Measurements from ENCODE around the gene SNX9. TPM values are rescaled to one million over a fixed set of nuclear protein-coding genes. Genes with fewer than 3 reads are reported as not detected.

The SNX9 gene
- total and polyA plus RNA-seq, 2 donors (not counting 1 experiment from before 2014, with no cell fraction given): 10.0 to 50.7 TPM

DNA sequence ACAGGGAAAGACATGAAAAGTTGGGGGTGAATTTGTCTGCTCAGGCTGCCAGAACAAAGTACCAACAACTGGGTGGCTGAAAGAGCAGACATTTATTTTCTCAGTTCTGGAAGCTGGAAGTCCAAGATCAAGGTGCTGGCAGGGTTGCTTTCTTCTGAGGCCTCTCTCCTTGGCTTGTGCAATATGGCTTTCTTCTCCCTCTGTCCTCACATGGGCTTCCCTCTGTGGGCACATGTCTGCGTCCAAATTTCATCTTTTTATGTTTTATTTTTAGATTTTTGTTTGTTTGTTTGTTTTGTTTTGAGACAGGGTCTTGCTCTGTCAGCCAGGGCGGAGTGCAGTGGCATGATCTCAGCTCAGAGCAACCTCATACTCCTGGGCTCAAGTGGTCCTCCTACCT is 152.4 kb downstream of the SNX9 start:
- no peak overlapping the region for H3K27ac Mint-ChIP-seq
- ChIA-PET POLR2A (no interaction called here), CTCF (interaction anchor here (1.1 to 2.3 kb wide), 2 partner anchors 51 to 95 kb away, joined by 3 to 11 read pairs; no protein-coding TSS in a partner anchor)

DNA sequence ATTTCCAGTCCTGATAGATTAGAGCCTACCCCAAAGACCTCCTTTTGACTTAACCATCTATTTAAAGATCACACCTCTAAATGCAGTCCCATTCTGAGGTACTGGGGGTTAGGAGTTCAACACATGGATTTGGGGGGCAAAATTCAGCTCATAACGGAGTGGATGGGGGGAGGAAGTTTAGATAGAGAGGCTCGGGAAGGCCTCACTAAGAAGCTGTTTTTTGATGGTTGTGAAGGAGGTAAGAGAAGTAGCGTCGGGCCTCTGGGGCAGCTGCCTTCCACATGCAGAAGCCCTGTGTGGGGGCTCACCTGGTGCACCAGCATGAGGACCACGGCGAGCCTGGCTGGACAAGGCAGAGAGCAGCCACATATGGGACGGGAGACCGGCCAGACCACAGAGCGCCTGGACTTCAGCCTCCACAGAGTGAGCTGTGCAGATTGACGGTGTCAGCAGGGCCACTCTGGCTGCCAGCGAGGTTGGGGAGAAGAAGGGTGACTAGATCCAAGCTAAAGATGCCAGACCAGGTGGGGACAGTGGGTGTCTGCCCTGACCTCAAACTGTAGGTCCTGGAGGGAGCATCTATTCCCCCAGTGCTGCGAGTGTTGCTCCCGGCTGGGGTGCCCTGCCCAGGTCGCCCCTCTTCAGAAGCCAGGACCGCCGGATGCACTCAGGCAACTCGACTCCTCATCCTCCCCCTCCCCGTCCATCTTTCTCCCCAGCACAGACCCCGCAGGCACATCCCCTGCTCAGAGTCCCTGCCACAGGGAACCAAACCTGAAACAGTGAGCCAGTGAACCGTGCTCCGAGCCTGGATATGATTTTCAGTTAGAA is 153.5 kb downstream of the SNX9 start:
- Mint-ChIP-seq H3K9me3 (ENCODE audit: insufficient read depth) (no peaks in the 10 kb centered on the region), H3K27ac (no peak overlapping the region), H3K27me3 (no peaks in the 10 kb centered on the region), H3K4me1 (peaks cover 12% of the 10 kb centered on the region), H3K4me3 (no peak overlapping the region)
- intact Hi-C loops (cut with micrococcal nuclease): no loop called here
- Histone ChIP-seq H3K9ac (ENCODE audit: low read length) (no peak overlapping the region), H3K4me3 (ENCODE audit: control extremely low read depth in 1 of 5, extremely low read depth in 1 of 5, insufficient read depth in 1 of 5, low read depth in 2 of 5, low read length in 4 of 5) (no peak overlapping the region), H3K27me3 (replicated peaks in 1 of 4; ENCODE audit: control extremely low read depth in 1 of 4, control insufficient read depth in 3 of 4, insufficient read depth in 4 of 4, low read length in 3 of 4) (no peaks in the 10 kb centered on the region), H3K79me2 (ENCODE audit: control insufficient read depth, insufficient read depth, low read length) (no peaks in the 10 kb centered on the region), H3K36me3 (replicated peaks in 1 of 2; ENCODE audit: control extremely low read depth in 1 of 2, control insufficient read depth in 1 of 2, extremely low read depth in 1 of 2, insufficient read depth in 2 of 2, low read length in 1 of 2) (no peaks in the 10 kb centered on the region), H3K27ac (ENCODE audit: low read length in 2 of 2) (no peak overlapping the region), H3K4me2 (replicated peaks; ENCODE audit: low read depth, low read length, poor library complexity, severe bottlenecking) (no peak overlapping the region), H3K4me1 (ENCODE audit: control insufficient read depth in 2 of 2, insufficient read depth in 2 of 2, low read length in 2 of 2) (peaks cover 5 to 15% of the 10 kb centered on the region in 2 donors), H4K20me1 (ENCODE audit: control insufficient read depth, insufficient read depth, low read length, poor library complexity, severe bottlenecking) (no peaks in the 10 kb centered on the region), H2AFZ (ENCODE audit: insufficient read depth, low read depth, low read length, poor library complexity, severe bottlenecking) (no peak overlapping the region), H3K9me3 (ENCODE audit: control extremely low read depth in 1 of 3, control insufficient read depth in 2 of 3, insufficient read depth in 1 of 3, low read length in 2 of 3) (no peaks in the 10 kb centered on the region)
- no peak for TF ChIP-seq EZH2 (IDR thresholded peaks at IDR 0.05; ENCODE audit: borderline replicate concordance, insufficient read depth, low read depth, low read length, poor library complexity, severe bottlenecking)
- TF ChIP-seq, protein P1, sequence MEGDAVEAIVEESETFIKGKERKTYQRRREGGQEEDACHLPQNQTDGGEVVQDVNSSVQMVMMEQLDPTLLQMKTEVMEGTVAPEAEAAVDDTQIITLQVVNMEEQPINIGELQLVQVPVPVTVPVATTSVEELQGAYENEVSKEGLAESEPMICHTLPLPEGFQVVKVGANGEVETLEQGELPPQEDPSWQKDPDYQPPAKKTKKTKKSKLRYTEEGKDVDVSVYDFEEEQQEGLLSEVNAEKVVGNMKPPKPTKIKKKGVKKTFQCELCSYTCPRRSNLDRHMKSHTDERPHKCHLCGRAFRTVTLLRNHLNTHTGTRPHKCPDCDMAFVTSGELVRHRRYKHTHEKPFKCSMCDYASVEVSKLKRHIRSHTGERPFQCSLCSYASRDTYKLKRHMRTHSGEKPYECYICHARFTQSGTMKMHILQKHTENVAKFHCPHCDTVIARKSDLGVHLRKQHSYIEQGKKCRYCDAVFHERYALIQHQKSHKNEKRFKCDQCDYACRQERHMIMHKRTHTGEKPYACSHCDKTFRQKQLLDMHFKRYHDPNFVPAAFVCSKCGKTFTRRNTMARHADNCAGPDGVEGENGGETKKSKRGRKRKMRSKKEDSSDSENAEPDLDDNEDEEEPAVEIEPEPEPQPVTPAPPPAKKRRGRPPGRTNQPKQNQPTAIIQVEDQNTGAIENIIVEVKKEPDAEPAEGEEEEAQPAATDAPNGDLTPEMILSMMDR (IDR thresholded peaks at IDR 0.05): no peak
- 96% methylated on average over 21 of the region's 21 CpGs for WGBS (ENCODE audit: insufficient coverage)
- CTCF ChIA-PET: interaction anchor here (0.5 to 2.3 kb wide), 3 partner anchors 50 to 628 kb away, joined by 3 to 11 read pairs (median 3); no protein-coding TSS in a partner anchor
- POLR2A ChIA-PET: no interaction called here
- no peak for ATAC-seq (ENCODE audit: low read depth)
- DNase-seq: no peak

More for the DNA sequence above, 152.4 kb downstream of the SNX9 start:
- 83% methylated on average over 1 of the region's 2 CpGs for WGBS (ENCODE audit: insufficient coverage)
- Histone ChIP-seq H3K4me3 (ENCODE audit: control extremely low read depth in 1 of 5, extremely low read depth in 1 of 5, insufficient read depth in 1 of 5, low read depth in 2 of 5, low read length in 4 of 5) (no peak overlapping the region), H3K27ac (ENCODE audit: low read length in 2 of 2) (no peak overlapping the region), H3K4me2 (replicated peaks; ENCODE audit: low read depth, low read length, poor library complexity, severe bottlenecking) (no peak overlapping the region), H2AFZ (ENCODE audit: insufficient read depth, low read depth, low read length, poor library complexity, severe bottlenecking) (no peak overlapping the region), H3K36me3 (replicated peaks in 1 of 2; ENCODE audit: control extremely low read depth in 1 of 2, control insufficient read depth in 1 of 2, extremely low read depth in 1 of 2, insufficient read depth in 2 of 2, low read length in 1 of 2) (no peaks in the 10 kb centered on the region), H3K4me1 (ENCODE audit: control insufficient read depth in 2 of 2, insufficient read depth in 2 of 2, low read length in 2 of 2) (peaks cover under 1 to 6% of the 10 kb centered on the region in 2 donors), H3K27me3 (replicated peaks in 1 of 4; ENCODE audit: control extremely low read depth in 1 of 4, control insufficient read depth in 3 of 4, insufficient read depth in 4 of 4, low read length in 3 of 4) (peaks cover 0 to 4% (median 0%) of the 10 kb centered on the region in 4 experiments), H3K9ac (ENCODE audit: low read length) (no peak overlapping the region), H3K79me2 (ENCODE audit: control insufficient read depth, insufficient read depth, low read length) (no peaks in the 10 kb centered on the region), H3K9me3 (ENCODE audit: control extremely low read depth in 1 of 3, control insufficient read depth in 2 of 3, insufficient read depth in 1 of 3, low read length in 2 of 3) (no peaks in the 10 kb centered on the region), H4K20me1 (ENCODE audit: control insufficient read depth, insufficient read depth, low read length, poor library complexity, severe bottlenecking) (no peaks in the 10 kb centered on the region)
- intact Hi-C loops (cut with micrococcal nuclease): no loop called here
- no peak for DNase-seq
- Mint-ChIP-seq H3K4me3 (no peak overlapping the region), H3K27me3 (peaks cover 7% of the 10 kb centered on the region), H3K9me3 (ENCODE audit: insufficient read depth) (no peaks in the 10 kb centered on the region), H3K4me1 (peaks cover 4% of the 10 kb centered on the region)
- no peak for ATAC-seq (ENCODE audit: low read depth)
- TF ChIP-seq, protein P1 (IDR thresholded peaks at IDR 0.05): no peak
- TF ChIP-seq EZH2 (IDR thresholded peaks at IDR 0.05; ENCODE audit: borderline replicate concordance, insufficient read depth, low read depth, low read length, poor library complexity, severe bottlenecking): no peak

Data from B cell (primary cell).